ENCODE data around the gene ZNF776. TPM values are rescaled to one million over a fixed set of nuclear protein-coding genes. Genes with fewer than 3 reads are reported as not detected.
"Not testable (repeated sequence)": the region's sequence is repeated elsewhere in the genome, so short reads cannot be mapped to it uniquely, and the experiment has no call there.

The ZNF776 gene
- 15.4 TPM for polyA plus RNA-seq (ENCODE audit: insufficient read length)

GRCh38 chr19:57746580-57747471 is at the start of gene ZNF776:
Gene ZNF776, plus strand, starts transcription at chr19:57746815. Its CDS starts 244 bp downstream, at chr19:57747059.
- DNase-seq (ENCODE audit: low read depth), result peak; percentile 91

DNA sequence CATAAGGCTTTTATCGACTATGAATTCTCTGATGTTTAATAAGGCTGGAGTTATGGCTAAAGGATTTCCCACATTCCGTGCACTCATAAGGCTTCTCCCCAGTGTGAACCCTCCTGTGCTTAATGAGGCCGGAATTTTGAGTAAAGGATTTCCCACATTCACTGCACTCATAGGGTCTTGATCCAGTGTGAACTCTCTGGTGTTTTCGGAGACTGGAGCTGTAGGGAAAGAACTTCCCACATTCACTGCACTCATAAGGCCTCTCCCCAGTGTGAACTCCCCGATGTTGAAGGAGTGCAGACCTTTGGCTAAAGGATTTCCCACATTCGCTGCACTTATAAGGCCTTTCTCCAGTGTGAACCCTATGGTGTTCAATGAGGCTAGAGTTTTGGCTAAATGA is 45.0 kb upstream of the ZNF776 start:
- no peak for DNase-seq (ENCODE audit: low read depth)

DNA sequence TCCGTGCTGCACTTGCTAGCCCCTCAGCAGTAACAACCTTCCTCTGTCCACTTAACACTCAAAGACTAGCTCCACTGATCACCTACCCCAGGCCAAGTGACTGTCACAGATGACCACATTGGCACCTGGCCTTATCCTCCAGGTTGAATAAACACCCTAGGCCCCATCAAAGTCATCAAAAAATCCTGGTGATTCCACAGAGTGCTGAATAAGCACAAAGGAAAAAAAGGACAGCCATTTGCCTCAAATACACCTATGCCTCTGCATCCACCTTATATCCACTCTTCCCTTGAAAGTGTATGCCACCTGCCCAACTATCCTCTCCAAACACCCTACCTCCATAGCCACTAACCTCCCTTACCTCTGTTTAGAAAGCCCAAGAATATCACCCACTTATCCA is 40.3 kb upstream of the ZNF776 start:
- no peak for DNase-seq (ENCODE audit: low read depth)

- peak; percentile 64 for DNase-seq (ENCODE audit: low read depth)
Observed at GRCh38 chr19:57708641-57709361, 37.8 kb upstream of the ZNF776 start, which contains the start of gene ZNF154. Gene ZNF154, minus strand, starts transcription at chr19:57709204. Its CDS starts 233 bp downstream, at chr19:57708971.

- DNase-seq (ENCODE audit: low read depth), result no peak
Observed at GRCh38 chr19:57709616-57710015, 37.0 kb upstream of the ZNF776 start.

GRCh38 chr19:57712222-57712621 is 34.4 kb upstream of the ZNF776 start:
- DNase-seq (ENCODE audit: low read depth), result no peak

DNA sequence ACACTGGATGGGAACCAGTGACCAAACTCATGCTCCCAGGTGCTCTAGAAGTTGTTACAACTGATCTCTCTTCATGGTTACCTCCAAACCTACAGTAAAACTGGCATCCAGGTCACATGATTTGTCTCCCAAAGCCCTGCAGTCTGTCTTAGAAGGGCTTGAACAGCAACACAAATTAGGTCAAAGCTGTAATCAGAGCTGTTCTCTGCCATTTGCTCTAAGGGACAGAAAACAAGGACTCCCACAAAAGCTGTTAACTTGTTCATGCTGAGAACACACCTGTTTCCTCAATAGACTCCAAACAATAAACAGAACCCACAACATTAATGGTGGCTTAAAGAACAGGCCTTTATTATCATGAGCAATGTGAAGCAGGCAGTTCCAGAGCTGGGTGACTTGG is 27.2 kb upstream of the ZNF776 start:
- no peak for DNase-seq (ENCODE audit: low read depth)

GRCh38 chr19:57719901-57720519 is 26.6 kb upstream of the ZNF776 start:
- DNase-seq (ENCODE audit: low read depth), result no peak

- DNase-seq (ENCODE audit: low read depth), result no peak
Observed at GRCh38 chr19:57720878-57721277, 25.7 kb upstream of the ZNF776 start.

DNA sequence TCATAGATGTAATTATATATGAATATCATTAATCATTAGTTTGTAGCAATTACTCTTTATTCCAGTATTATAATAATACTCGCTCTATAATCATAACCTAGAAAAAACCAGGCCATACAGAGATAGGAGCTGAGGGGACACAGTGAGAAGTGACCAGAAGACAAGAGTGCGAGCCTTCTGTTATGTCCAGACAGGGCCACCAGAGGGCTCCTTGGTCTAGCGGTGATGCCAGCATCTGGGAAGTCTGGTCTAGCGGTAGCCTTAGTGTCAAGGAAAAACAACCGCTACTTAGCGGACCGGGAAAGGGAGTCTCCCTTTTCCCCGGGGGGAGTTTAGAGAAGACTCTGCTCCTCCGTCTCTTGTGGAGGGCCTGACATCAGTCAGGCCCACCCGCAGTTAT is 8.3 kb upstream of the ZNF776 start:
- not testable (repeated sequence) for DNase-seq (ENCODE audit: low read depth)

DNA sequence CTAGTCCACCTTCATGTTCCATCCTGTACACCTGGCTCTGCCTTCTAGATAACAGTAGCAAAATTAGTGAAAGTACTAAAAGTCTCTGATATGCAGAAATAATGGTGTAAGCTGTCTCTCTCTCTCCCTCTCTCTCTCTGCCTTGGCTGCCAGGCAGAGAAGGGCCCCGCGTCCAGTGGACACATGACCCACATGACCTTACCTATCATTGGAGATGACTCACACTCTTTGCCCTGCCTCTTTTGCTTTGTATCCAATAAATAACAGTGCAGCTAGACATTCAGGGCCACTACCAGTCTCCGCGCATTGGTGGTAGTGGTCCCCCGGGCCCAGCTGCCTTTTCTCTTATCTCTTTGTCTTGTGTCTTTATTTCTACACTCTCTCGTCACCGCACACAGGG is 7.8 kb upstream of the ZNF776 start:
- DNase-seq (ENCODE audit: low read depth), result not testable (repeated sequence)

GRCh38 chr19:57747472-57747807 is 825 bp downstream of the ZNF776 start:
- DNase-seq (ENCODE audit: low read depth), result no peak

- DNase-seq (ENCODE audit: low read depth), result no peak
Observed at GRCh38 chr19:57748029-57748428, 1.4 kb downstream of the ZNF776 start.

DNA sequence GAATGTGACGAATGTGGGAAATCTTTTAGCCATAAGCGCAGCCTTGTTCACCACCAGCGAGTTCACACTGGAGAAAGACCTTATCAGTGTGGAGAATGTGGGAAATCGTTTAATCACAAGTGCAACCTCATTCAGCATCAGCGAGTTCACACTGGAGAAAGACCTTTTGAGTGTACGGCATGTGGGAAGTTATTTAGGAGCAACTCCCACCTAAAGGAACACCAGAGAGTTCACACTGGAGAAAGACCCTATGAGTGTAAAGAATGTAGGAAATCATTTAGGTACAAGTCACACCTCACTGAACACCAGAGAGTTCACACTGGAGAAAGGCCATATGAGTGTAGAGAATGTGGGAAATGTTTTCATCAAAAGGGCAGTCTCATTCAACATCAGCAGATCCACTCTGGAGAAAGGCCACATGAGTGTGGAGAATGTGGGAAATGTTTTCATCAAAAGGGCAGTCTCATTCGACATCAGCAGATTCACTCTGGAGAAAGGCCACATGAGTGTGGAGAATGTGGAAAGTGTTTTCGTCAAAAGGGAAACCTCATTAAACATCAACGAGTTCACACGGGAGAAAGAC is 7.6 kb downstream of the ZNF776 start:
- no peak for DNase-seq (ENCODE audit: low read depth)

DNA sequence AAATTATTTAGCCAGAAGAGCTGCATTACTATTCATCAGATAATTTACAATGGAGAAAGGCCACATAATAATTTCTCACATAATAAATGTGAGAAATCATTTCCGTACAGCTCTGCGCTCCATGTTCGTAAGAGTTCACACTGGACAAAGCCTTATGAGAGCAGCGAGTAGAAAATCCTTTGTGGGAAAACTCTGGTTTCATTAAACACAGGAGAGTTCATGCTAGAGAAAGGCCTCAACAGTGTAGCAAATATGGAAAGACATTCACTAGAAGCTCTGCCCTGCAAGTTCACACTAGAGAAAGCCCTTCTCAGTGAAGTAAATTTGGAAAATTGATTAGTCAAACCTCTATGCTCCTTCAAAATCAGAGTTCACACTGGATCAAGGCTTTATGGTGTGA is 8.4 kb downstream of the ZNF776 start:
- no peak for DNase-seq (ENCODE audit: low read depth)

GRCh38 chr19:57757941-57758340 is 11.3 kb downstream of the ZNF776 start:
- no peak for DNase-seq (ENCODE audit: low read depth)

DNA sequence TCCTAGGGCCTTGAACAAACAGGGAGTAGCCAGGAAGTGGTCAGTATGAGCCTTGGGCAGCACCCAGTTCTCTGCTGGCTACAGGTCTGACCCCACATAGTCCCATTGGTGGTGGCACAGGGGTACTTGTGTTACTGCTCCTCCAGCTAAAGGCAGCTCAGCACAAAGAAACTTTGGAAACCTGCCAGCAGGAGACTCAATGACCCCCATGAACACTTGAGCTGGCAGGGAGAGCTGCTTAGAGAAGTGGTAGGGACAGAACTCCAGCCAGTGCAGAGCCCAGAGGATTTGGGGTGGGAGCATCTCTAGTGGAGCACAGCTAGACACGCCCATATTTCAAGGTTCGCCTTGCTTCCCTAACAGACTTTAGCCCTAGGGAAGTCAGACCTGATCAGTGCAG is 12.5 kb downstream of the ZNF776 start:
- no peak for DNase-seq (ENCODE audit: low read depth)

DNA sequence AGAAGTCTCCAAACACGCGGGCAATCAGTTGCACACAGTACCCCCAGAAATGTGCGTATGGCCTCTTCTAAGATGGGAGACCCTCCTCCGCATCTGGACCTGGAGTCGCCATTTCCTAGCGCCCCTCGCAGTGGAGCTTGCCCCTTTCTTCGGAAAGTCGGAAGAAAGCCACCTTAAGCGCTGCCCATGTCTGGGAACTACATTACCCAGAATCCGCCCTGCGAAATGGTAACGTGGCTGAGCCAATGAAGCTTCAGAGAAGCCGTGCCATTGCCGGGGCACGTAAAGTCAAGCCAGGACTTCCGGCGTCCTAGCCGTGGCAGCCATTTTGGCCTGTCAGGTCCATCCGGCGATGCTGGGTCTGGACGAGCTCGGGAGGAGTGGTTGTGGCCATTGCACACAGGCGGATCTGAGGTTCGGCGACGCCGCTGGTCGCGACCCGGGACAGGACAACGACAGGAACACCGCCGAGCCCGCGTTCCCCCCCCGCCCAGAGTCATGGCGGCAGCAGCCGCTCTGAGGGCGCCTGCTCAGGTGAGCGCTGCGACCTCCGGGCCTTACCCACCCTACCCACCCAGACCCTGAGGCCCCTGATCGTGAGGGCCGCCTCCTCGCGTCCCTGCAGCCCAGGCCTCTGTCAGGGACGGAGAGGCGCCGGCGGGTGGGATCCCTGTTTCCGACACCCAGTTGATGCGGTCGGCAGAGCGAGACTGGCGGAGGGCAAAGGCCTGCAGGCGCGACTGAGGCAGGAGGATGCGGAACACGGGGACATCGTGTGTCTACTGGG is 22.9 kb downstream of the ZNF776 start, which contains the start of gene ZNF586:
Gene ZNF586, plus strand, starts transcription at position 332 of the 787 bp plus-strand sequence. Its CDS starts 167 bp downstream, at position 499.
- peak; percentile 86 for DNase-seq (ENCODE audit: low read depth)

DNA sequence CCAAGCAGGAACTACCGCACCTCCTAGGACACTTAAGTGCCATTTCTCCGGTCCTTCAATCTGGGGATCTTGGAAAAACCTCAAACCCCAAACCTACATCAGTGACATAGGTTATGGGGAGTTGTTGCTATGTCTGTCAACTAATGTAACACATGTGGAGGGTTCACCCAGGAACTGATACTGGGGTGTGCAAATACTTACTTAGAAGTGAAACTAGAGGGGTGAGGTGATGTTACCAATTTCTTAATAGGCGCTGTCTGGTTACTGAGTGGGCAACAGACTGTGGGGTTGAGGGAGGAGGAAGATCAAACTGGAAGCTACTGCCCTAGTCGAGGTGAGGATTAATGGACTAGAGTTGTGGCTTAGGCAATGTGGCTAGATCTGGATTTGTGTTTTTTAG is 24.8 kb downstream of the ZNF776 start:
- no peak for DNase-seq (ENCODE audit: low read depth)

- DNase-seq (ENCODE audit: low read depth), result no peak
Observed at GRCh38 chr19:57773488-57773887, 26.9 kb downstream of the ZNF776 start.

DNA sequence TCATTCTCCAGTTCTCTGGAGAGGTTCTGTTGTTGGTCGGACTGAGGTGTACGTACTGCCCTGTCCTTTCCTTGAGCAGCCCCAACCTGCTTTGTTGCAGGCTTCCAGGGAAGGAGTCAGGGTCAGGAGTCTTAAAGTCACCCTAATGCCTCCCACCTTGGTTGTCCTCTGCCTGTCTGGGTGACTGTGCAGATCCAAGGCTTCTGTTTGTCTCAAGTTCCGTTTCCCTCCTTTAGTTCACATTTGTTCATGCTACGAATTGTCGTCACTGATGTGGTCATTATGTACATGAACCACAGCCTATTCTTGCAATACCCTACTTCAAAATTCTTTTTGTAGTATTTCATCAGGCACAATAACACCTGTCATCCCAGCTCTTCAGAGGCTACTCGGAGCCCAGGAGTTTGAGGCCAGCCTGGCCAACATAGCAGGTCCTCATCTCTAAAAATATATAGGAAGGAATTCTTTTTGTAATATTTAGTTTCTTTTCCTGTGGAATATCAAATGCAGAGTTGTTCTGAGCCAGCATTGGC is 30.2 kb downstream of the ZNF776 start:
- DNase-seq (ENCODE audit: low read depth), result no peak
